BJ (cell line): Measurements from ENCODE around the gene CLCN1. TPM values are rescaled to one million over a fixed set of nuclear protein-coding genes. Genes with fewer than 3 reads are reported as not detected.
"Not testable (repeated sequence)": the region's sequence is repeated elsewhere in the genome, so short reads cannot be mapped to it uniquely, and the experiment has no call there.

Experiments
- CTCF ChIA-PET: fragments of 350-600 bp; formaldehyde crosslinking; extraction: SDS; loops from one replicate; lab custom pipeline; 2021; ENCODE audit warnings: antibody characterized with exemption, inconsistent platforms; lab: Yijun Ruan, JAX
- POLR2A ChIA-PET: fragments of 300-600 bp; sonication (Branson Sonifier 250); formaldehyde crosslinking; extraction: SDS; loops from one replicate; lab custom pipeline; 2021; ENCODE audit warnings: antibody characterized with exemption; lab: Charles Lee
- DNase-seq: peaks from one replicate; pipeline ENCODE4 v3.0.0-alpha.2; 2011; ENCODE audit warnings: low read depth
- H3K27me3 ChIP-seq: 2 replicates; pipeline ENCODE4 v1.6.0; 2011; ENCODE audit warnings: low read length; ENCODE audit not compliant: control insufficient read depth, insufficient read depth
- H3K36me3 ChIP-seq: 2 replicates; pipeline ENCODE4 v1.5.1; 2011; ENCODE audit warnings: low read length; ENCODE audit not compliant: control insufficient read depth, insufficient read depth
- H3K4me3 ChIP-seq: 2 replicates; pipeline ENCODE4 v1.5.1; 2011; ENCODE audit warnings: low read depth, mild to moderate bottlenecking, control low read depth, low read length
- polyA plus RNA-seq: library from polyadenylated mRNA; depleted of rRNA; stranded (reverse); fragments of >200 nt; gene quantifications from 2 replicates; pipeline ENCODE4 v1.2.3, GENCODE V29; 2011
- TF ChIP-seq, protein P1 (sequence below): IDR thresholded peaks from 2 replicates; pipeline ENCODE4 v1.5.1; 2011; ENCODE audit warnings: low read depth, mild to moderate bottlenecking, control low read depth, inconsistent platforms, low read length, moderate library complexity; ENCODE audit not compliant: insufficient read depth

The CLCN1 gene
- polyA plus RNA-seq, 1 experiment, result not detected

DNA sequence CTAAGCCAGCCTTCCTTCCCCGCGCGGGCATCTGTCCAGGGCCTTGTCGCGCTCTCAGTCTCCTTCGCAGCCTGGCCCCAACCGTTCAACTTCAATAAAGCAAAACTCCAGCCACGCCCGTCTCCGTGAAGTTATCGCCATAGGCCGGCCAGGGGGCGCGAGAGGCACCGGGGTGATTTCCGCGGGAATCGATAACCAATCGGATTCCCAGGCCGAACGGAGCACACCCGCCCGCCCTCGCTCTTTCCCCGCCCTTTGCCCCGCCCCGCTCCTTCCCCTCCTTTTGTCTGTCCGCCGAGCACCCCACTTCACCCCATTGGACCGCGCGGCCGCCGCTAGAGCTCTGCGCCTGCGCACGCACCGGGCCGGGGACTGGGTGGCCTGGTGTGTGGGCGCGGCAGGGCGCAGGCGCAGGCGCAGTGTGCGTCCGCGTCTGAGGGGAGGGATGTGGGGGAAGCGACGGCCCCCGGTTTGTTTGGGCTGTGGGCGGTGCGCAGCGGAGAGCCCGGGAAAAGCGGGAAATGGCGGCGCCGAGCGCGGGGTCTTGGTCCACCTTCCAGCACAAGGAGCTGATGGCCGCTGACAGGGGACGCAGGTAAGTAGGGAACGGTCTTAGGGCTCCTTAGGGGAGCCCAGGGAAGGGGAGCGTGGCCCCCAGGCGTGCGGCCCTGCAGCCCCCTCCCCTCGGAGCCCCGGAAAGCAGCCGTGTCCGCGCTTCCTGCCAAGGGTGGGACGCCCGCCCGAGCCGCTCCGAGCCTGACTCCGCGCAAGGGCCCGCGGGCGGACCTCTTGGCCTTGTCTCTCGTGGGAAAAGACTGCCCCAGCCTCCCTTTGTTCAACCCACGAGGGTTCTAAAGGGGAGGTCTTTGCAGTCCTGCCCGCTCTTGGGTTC lies 27.7 kb upstream of the CLCN1 start, which contains the start of gene CASP2:
TSS of gene CASP2 (plus strand) at position 417 of the 892 bp plus-strand sequence. CDS start at position 522, 105 bp downstream.
- DNase-seq, result peak; percentile 85
- TF ChIP-seq, protein P1, sequence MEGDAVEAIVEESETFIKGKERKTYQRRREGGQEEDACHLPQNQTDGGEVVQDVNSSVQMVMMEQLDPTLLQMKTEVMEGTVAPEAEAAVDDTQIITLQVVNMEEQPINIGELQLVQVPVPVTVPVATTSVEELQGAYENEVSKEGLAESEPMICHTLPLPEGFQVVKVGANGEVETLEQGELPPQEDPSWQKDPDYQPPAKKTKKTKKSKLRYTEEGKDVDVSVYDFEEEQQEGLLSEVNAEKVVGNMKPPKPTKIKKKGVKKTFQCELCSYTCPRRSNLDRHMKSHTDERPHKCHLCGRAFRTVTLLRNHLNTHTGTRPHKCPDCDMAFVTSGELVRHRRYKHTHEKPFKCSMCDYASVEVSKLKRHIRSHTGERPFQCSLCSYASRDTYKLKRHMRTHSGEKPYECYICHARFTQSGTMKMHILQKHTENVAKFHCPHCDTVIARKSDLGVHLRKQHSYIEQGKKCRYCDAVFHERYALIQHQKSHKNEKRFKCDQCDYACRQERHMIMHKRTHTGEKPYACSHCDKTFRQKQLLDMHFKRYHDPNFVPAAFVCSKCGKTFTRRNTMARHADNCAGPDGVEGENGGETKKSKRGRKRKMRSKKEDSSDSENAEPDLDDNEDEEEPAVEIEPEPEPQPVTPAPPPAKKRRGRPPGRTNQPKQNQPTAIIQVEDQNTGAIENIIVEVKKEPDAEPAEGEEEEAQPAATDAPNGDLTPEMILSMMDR, result peak; percentile 50
- POLR2A ChIA-PET, result no interaction called here
- H3K27me3 ChIP-seq, result no peaks in the 10 kb centered on the region
- peaks cover 3% of the 10 kb centered on the region for H3K36me3 ChIP-seq
- peak within 1 kb of the TSS; percentile 92 for H3K4me3 ChIP-seq
- CTCF ChIA-PET, result interaction anchor here (0.7 to 1.5 kb wide), 5 partner anchors 8 to 92 kb away, joined by 3 to 6 read pairs (median 4); no protein-coding TSS in a partner anchor

- ChIA-PET CTCF (interaction anchor here (0.8 to 1.9 kb wide), 2 partner anchors 48 to 49 kb away, joined by 3 to 7 read pairs; no protein-coding TSS in a partner anchor), POLR2A (no interaction called here)
- no peak for DNase-seq
- Histone ChIP-seq H3K36me3 (peaks cover 3% of the 10 kb centered on the region), H3K27me3 (no peaks in the 10 kb centered on the region), H3K4me3 (peak overlapping the region; percentile 92)
- TF ChIP-seq, protein P1, result no peak
Observed at GRCh38 chr7:143288836-143289235, 27.1 kb upstream of the CLCN1 start.

GRCh38 chr7:143289421-143289820 lies 26.5 kb upstream of the CLCN1 start:
- CTCF ChIA-PET, result interaction anchor here (0.6 to 1.9 kb wide), 4 partner anchors 10 to 196 kb away, joined by 3 to 7 read pairs (median 3); no protein-coding TSS in a partner anchor
- Histone ChIP-seq H3K27me3 (no peaks in the 10 kb centered on the region), H3K36me3 (peaks cover 5% of the 10 kb centered on the region), H3K4me3 (peak overlapping the region; percentile 92)
- TF ChIP-seq, protein P1, result no peak
- POLR2A ChIA-PET, result interaction anchor here (0.5 to 0.6 kb wide), 2 partner anchors 22 to 27 kb away, joined by 3 to 5 read pairs; no protein-coding TSS in a partner anchor
- no peak for DNase-seq

GRCh38 chr7:143289888-143290287 lies 26.0 kb upstream of the CLCN1 start:
- H3K27me3 ChIP-seq, H3K36me3 ChIP-seq, DNase-seq, H3K4me3 ChIP-seq: not testable (repeated sequence)
- ChIA-PET POLR2A (interaction anchor here (0.5 to 0.6 kb wide), 2 partner anchors 21 to 27 kb away, joined by 3 to 5 read pairs; no protein-coding TSS in a partner anchor), CTCF (interaction anchor here (0.6 to 1.9 kb wide), 4 partner anchors 10 to 98 kb away, joined by 3 to 7 read pairs (median 3); no protein-coding TSS in a partner anchor)

DNA sequence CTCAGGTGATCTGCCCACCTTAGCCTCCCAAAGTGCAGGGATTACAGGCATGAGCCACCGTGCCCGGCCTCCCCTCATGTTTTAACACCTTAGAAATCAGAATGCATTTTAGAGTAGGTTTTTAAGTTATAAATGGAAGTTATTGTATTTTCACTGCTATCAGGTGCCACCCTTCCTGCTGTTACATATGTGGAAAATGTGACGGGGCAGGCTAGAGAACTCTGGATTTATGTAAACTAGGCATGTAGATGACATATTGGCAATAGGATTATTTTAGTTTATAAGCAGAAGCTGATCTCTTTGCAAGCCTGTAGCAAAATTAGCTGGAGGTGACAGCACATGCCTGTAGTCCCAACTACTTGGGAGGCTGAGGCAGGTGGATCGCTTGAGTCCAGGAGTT lies 25.6 kb upstream of the CLCN1 start:
- DNase-seq, result no peak
- ChIA-PET POLR2A (no interaction called here), CTCF (interaction anchor here (0.6 to 1.9 kb wide), 2 partner anchors 50 to 60 kb away, joined by 3 to 7 read pairs; no protein-coding TSS in a partner anchor)
- H3K36me3 ChIP-seq, result peaks cover 8% of the 10 kb centered on the region
- no peak overlapping the region for H3K4me3 ChIP-seq
- no peaks in the 10 kb centered on the region for H3K27me3 ChIP-seq
- TF ChIP-seq, protein P1, result no peak
